ENCODE data around the gene TCOF1.

Gene TCOF1

GRCh38 chr5:150323092-150323491 is 34.4 kb upstream of the TCOF1 start:
- DNase-seq (ENCODE audit: low spot score): no peak

DNA sequence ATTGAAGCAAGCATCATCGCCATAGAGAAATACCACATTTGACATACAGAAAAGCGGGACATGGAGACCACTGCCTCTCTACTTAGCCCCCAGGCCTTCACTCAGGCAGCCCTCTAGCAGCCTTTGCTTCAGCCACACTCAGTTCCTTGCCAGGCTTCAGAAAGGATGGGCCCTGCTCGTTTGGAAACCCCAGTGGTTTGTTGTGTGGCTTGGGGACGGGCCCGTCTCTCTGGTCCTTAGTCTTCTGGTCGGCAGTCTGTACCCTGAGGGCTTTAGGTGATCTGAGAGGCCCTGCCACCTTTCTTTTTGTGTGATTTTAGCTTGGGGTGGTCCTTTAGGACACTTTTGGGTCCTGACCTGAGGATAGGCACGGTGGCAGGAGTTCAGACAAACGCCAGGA is 33.7 kb upstream of the TCOF1 start:
- DNase-seq (ENCODE audit: low spot score): no peak

GRCh38 chr5:150325426-150325825 is 32.1 kb upstream of the TCOF1 start:
- no peak for DNase-seq (ENCODE audit: low spot score)

GRCh38 chr5:150326707-150327106 is 30.8 kb upstream of the TCOF1 start:
- DNase-seq (ENCODE audit: low spot score): no peak

- DNase-seq (ENCODE audit: low spot score): no peak
Measured at GRCh38 chr5:150327139-150327538, 30.4 kb upstream of the TCOF1 start.

GRCh38 chr5:150328515-150328914 is 29.0 kb upstream of the TCOF1 start:
- DNase-seq (ENCODE audit: low spot score): no peak

GRCh38 chr5:150329038-150329437 is 28.5 kb upstream of the TCOF1 start:
- DNase-seq (ENCODE audit: low spot score): no peak

DNA sequence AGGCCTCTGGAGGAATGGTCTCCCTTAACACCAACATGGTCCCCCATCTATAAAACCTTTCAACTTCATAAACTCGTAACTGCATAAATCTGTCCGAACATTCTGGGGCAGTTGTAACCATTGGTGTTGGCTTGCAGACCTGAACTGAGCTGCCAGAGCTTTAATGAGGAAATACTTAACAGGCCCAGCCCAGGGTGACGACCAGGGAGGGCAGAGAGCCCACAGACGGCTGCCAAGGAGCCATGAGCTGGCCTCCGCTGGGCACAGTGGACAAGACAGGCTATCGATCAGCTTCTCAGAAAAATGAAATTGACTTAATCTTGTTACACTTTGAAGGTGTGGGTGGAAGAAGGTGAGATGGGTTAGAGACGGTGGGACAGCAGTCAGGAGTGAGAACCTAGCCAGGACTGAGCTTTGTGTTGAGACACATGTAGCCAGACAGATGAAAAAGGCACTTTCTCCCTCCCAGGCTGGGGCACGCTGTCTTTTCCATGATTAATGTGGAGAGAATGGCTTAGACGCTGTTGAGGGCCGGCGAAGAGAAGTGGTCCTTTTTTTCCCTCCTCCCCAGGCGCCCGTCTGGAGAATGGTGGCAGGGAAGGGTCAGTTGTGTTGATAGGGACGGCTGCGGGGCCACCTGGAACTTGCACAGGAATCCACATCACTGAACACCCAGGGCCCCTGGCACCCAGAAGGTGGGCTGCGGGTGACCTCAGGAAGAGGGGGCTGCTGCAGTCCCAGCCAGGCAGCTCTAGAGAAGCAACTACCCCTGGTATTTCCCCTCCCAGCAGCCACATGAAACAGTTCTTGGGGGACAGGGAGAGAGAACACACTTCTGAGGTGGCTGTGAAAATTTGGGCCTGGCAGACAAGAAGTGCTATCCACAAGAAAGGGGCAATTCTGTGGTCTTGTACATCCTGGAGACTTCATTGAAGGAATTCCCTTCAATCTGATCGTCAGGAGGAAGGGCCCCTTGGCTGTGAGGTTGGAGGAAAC is 27.3 kb upstream of the TCOF1 start:
- peak; percentile 42 for DNase-seq (ENCODE audit: low spot score)

DNA sequence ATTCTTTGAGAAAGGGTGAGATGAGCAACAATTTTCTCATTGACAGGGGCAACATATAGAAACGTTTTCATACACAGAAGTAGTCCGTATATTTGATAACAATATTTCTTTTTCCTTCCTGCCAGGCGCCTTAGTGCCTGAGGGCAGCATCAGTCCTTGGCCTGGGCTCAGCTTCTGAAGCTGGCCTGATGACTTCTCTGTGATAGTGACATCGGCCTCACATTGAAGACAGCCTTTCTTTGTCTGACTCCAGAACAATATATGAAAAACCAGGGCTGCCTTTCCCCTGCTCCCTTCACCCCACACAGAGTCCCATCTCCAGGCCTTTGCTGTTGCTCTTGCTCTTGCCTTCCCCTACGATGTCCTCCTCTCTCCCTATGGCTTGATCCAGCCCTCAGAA is 24.1 kb upstream of the TCOF1 start:
- no peak for DNase-seq (ENCODE audit: low spot score)

DNA sequence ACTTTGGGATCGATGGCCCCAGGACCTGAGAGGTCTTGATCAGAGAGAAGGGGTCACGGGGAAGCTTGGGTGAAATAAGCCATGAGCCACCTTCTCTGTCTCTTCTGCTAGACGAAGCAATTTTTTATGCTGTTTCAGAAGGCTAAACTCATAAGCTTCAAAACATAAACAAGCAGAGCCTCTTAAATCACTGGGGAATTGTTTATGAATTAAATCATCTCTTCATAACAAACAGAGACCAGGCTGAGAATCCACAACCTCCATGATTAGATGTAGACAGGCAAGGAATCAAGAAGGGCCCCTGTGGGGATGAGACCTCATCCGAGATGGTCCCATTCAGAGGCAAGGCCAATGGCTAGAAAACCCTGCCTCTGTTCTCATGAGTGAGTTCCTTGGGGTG is 21.7 kb upstream of the TCOF1 start:
- no peak for DNase-seq (ENCODE audit: low spot score)

GRCh38 chr5:150338546-150338945 is 19.0 kb upstream of the TCOF1 start:
- DNase-seq (ENCODE audit: low spot score): no peak

DNA sequence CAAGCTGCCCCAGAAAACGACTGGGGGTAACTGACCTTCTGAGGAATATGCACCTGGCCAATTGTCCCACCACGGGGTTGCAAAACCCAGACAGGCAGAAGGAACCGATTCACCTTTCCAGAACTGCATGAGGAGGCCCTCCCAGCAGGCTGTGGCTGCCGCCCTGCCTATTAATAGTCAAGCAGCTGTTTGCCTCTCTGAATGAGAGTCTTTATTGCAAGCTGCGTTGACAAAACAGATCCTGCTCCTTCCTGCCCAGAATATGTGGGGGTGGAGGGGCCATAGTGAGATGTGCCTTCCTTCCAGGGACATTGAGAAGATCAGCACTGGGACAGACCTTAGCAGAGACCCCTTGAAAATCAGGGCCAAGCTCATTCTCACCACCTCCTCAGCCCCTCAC is 18.3 kb upstream of the TCOF1 start:
- DNase-seq (ENCODE audit: low spot score): no peak

DNA sequence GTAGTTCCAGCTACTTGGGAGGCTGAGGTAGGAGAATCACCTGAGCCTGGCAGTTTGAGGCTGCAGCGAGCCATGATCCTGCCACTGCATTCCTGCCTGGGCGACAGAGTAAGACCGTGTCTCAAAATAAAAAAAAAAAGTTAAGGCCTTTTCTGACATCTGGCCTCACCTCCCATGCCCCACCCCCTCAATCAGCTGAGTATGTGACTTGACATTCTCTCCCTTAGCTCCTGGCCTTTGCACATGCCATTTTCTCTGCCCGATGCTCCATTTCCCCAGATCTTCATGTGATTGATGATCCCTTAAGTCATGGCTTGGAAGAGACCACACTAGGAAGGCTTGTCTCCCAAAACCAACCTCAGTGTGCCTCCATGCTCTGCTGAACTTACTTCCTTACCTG is 17.7 kb upstream of the TCOF1 start:
- no peak for DNase-seq (ENCODE audit: low spot score)

DNA sequence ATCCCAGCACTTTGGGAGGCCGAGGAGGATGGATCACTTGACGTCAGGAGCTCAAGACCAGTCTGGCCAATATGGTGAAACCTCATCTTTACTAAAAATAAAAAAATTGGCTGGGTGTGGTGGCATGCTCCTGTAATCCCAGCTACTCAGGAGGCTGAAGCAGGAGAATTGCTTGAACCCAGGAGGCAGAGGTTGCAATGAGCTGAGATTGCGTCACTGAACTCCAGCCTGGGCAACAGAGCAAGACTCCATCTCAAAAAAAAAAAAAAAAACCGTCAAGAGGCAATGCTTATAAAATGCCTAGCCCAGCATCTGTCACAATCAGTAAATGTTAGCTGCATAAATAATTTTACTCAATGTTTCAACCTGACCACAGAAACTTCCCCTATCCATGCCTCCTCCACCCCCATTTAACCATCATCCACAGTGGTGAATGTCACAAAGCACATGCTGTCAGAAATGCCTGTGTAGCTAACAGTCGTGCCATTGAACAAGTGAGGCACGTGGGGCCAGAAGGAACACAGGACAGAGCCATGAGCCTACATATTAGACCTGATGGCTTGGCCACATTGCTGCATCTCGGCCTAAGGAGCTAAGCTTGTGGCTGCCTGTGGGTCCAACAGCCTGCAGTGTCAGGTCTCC is 16.8 kb upstream of the TCOF1 start:
- DNase-seq (ENCODE audit: low spot score): no peak

GRCh38 chr5:150341331-150341730 is 16.2 kb upstream of the TCOF1 start:
- DNase-seq (ENCODE audit: low spot score): no peak

DNA sequence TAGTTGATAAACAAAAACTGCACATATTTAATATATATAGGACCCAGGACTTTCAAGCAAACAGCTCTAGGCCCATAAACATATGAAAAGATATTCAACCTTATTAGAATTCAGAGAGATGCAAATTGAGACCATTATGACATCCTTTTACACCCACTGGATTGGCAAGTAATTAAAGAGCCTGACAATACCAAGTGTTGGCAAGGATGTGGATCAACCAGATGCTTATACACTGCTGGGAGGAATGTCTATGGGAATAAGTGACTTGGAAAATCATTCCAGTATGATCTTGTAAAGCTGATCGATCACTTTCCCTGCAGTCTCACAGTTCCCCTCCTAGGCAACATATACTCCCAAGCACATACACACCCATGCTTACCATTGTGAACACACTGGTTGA is 15.5 kb upstream of the TCOF1 start:
- DNase-seq (ENCODE audit: low spot score): no peak

DNA sequence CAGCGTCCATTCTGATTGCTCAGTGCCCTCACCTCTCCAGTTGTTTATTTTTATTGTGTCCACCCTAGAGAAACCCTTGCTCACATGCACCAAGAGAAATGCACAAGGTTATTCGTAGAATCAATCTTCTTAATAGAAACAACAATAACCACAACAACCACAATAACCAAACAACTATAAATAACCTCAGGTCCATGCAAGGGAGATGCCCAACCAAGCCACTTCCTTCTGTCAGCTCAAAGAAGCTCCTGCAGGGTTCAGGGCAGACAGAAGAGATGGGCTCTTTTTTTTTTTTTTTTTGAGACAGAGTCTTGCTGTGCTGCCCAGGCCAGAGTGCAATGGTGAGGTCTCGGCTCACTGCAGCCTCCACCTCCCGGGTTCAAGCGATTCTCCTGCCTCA is 14.9 kb upstream of the TCOF1 start:
- DNase-seq (ENCODE audit: low spot score): no peak

DNA sequence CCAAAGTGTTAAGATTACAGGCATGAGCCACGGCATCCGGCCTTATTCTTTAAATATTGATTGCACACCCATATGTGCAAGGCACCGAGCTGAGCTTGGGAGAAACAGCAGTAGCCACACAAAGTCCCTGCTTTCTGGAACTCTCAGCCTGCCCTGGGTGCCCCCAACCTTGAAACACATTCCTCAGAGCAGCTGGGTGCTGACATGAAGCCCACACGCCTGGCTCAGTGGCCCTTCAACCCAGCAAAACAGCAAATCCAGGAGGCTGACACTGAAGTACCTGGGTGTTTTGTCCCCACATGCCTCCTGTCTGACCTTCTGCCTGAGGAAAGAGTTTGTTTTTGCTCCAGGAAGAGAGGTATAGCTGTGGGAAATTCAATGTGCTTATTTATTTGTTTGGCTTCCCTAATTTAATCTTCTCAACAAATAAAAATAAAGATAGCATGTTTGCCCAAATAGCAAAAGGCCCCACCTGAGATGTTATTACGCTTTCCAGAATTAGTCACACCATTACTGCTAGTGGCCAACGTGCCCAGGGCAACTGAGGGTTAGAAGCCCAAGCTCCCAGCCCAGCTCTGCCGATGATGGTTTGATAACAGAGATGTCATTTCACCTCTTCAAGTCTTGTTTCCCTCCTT is 13.4 kb upstream of the TCOF1 start:
- DNase-seq (ENCODE audit: low spot score): no peak

GRCh38 chr5:150345716-150346115 is 11.8 kb upstream of the TCOF1 start:
- DNase-seq (ENCODE audit: low spot score): no peak

GRCh38 chr5:150346592-150346991 is 10.9 kb upstream of the TCOF1 start:
- DNase-seq (ENCODE audit: low spot score): no peak

DNA sequence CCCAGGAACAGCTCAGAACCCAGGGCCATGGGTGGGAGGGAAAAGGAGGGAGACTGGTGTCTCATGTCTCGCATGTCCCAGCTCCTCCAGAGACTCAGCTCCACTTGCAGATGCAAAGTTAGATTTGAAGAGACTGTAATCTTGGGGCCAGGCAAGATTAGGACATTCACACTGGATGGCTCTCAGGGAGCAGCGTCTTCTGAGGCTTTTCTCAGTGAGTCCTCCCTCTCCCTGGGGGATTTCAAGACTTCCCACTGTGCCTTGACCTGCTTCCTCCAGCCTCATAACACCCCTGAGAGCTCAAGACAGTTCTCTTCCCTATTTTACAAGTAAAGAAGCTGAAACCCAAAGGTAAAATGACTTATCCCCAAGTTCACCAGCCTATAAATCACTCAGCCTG is 10.5 kb upstream of the TCOF1 start:
- no peak for DNase-seq (ENCODE audit: low spot score)

GRCh38 chr5:150347451-150347850 is 10.0 kb upstream of the TCOF1 start:
- DNase-seq (ENCODE audit: low spot score): no peak

- no peak for DNase-seq (ENCODE audit: low spot score)
Measured at GRCh38 chr5:150349681-150350275, 7.7 kb upstream of the TCOF1 start.
